Bladder microvascular endothelial cell (primary cell): ENCODE measurements around the gene PCDHGA6. TPM values are rescaled to one million over a fixed set of nuclear protein-coding genes. Genes with fewer than 3 reads are reported as not detected.

Experiments used
- total RNA-seq: library from RNA; depleted of rRNA; stranded (reverse); fragments of >200 nt; gene quantifications from 2 replicates; pipeline ENCODE4 v1.2.3, GENCODE V29; 2014

The PCDHGA6 gene
- 1.5 and 4.1 TPM in 2 replicates for total RNA-seq

GRCh38 chr5:141373673-141374317 is at the start of gene PCDHGA6:
PCDHGA6 (plus strand) TSS chr5:141373891; CDS start chr5:141374084, 193 bp downstream.

GRCh38 chr5:141330299-141331080 is 43.2 kb upstream of the PCDHGA6 start, which contains the start of gene PCDHGA1:
PCDHGA1 (plus strand) TSS chr5:141330514.

GRCh38 chr5:141338538-141339306 is 35.0 kb upstream of the PCDHGA6 start, which contains the start of gene PCDHGA2:
PCDHGA2 (plus strand) TSS chr5:141338760.

DNA sequence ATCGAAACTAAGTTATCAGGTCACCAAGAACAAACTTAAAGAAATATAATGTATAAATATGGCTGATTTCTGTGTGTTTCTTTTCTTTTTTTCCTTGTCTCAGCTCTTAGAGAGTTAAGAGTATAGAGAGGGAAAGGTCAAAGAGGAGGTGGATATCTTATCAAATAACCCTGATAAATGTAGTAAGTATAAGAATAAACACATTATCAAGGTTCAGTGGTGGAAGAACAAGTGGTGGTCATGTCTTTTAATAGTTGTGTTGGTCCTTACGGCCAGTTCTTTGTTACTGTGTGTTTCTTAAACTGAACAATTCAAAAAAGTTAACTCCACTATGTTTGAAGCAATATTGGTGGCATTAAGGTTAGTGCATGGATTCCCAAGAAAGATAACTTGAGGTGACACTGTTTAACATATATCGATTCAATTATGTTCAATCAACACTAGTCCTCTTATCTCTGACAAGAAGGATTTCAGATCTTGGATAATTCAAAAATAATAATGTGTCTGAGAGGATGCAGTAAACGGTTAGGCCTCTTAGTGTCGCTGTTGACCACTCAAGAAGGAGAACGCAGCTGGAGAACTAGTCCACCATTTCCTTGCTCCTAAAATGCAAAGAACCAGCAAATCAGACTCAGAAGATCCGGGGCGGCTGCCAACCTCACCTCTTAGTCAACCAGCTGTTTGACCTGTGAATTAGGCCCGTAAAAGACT is 30.3 kb upstream of the PCDHGA6 start, which contains the start of gene PCDHGA3:
PCDHGA3 (plus strand) TSS at position 588 of the 711 bp plus-strand sequence. CDS start 205 bp downstream, outside the sequence.

GRCh38 chr5:141349917-141350619 is 23.6 kb upstream of the PCDHGA6 start, which contains the start of gene PCDHGB1:
PCDHGB1 (plus strand) TSS chr5:141350099; CDS start chr5:141350261, 162 bp downstream.

DNA sequence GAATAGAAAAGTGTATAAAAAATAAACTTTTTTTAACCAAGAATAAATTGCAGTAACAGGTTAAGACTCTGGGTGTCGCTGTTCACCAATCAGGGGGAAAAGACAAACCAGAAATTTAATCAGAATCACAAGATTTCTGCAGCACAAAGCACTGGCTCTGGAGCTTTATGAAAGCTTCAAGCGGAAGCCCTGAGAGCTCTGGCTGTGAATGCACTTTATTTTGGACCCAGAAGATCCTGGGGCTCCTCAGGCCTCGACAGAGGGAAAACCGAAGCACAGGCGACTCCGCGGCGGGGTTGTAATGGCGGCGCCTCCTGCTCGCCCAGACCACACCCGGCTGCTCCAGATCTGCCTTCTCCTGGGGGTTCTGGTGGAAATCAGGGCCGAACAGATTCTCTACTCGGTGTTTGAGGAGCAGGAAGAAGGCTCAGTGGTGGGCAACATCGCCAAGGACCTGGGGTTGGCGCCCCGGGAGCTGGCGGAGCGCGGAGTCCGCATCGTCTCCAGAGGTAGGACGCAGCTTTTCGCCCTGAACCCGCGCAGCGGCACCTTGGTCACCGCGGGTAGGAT is 18.7 kb upstream of the PCDHGA6 start, which contains the start of gene PCDHGA4:
PCDHGA4 (plus strand) TSS at position 122 of the 570 bp plus-strand sequence; CDS start at position 209, 87 bp downstream.

GRCh38 chr5:141359790-141360426 is 13.8 kb upstream of the PCDHGA6 start, which contains the start of gene PCDHGB2:
PCDHGB2 (plus strand) TSS chr5:141359994; CDS start chr5:141360136, 142 bp downstream.

DNA sequence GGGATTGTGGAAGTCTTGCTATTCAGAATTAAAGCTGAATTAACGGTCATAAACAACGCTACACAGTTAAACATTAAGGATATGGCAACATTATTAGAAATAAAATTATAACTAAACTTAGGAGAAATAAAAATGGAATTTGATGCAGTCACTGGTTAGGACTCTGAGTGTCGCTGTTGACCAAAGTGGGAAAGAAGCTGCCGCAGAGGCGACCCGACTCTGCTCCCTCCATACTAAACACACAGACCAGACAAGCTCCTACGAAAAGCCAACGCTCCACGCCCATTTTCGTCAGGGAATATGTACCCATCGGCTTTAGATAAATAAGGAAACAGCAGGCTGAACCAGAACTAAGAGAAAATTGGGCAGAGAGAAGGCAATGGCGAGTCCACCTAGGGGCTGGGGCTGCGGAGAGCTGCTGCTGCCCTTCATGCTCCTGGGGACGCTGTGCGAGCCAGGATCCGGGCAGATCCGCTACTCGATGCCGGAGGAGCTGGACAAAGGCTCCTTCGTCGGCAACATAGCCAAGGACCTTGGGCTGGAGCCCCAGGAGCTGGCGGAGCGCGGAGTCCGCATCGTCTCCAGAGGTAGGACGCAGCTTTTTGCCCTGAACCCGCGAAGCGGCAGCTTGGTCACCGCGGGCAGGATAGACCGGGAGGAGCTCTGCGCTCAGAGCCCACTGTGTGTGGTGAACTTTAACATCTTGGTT is 9.6 kb upstream of the PCDHGA6 start, which contains the start of gene PCDHGA5:
PCDHGA5 (plus strand) TSS at position 211 of the 709 bp plus-strand sequence; CDS start at position 380, 169 bp downstream.

DNA sequence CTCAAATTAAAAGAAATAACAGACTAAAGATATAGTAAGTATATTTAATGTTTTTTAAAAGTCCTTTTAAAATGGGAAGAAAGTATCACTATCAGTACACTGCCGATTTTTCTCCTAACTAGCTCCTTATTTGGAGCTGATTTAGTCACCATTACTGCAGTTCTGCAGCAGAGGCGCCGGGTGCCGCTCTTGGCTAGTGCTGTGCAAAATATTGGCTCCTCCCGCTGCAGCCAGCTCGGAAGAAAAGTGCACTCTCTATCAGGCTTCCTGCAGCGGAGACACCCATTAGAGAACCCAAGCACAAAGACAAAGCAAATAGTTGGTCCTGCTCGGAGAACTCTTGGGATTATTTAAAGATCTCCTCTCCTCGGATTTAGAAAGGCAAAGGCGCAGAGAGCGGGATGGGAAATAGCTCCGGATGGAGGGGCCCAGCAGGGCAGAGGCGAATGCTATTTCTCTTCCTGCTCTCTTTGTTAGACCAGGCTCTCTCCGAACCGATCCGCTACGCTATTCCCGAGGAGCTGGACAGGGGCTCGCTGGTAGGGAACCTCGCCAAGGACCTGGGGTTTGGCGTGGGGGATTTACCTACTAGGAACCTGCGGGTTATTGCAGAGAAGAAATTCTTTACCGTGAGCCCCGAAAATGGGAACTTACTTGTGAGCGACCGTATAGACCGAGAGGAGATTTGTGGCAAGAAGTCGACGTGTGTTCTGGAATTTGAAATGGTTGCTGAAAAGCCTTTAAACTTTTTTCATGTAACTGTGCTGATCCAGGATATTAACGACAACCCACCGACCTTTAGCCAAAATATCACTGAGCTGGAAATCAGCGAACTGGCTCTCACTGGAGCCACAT is 3.5 kb upstream of the PCDHGA6 start, which contains the start of gene PCDHGB3:
PCDHGB3 (plus strand) TSS at position 249 of the 855 bp plus-strand sequence; CDS start at position 402, 153 bp downstream.

GRCh38 chr5:141382469-141383294 is 9.0 kb downstream of the PCDHGA6 start, which contains the start of gene PCDHGA7:
PCDHGA7 (plus strand) TSS chr5:141382742; CDS start chr5:141382900, 158 bp downstream.

DNA sequence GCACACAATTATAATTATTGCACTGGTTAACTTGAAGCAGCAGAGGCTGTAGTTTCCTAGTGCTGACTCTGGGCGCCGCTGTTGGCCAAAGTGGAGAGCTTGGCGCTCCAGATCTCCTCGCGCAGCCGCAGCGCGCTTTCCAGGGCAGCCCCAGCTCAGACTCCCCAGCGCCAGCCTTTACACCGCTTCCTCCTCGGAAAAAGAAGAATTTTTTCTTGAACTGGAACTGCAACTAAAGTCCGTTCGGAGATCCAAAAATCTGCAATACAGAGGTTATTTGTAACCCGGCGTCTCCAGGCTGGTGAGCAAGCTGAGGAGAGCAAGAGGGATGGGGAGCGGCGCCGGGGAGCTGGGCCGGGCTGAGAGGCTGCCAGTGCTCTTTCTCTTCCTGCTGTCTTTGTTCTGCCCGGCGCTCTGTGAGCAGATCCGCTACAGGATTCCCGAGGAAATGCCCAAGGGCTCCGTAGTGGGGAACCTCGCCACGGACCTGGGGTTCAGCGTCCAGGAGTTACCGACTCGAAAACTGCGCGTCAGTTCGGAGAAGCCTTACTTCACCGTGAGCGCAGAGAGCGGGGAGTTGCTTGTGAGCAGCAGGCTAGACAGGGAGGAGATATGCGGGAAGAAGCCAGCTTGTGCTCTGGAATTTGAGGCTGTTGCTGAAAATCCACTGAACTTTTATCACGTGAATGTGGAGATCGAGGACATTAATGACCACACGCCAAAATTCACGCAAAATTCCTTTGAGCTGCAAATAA is 14.0 kb downstream of the PCDHGA6 start, which contains the start of gene PCDHGB4:
PCDHGB4 (plus strand) TSS at position 142 of the 755 bp plus-strand sequence; CDS start at position 329, 187 bp downstream.

DNA sequence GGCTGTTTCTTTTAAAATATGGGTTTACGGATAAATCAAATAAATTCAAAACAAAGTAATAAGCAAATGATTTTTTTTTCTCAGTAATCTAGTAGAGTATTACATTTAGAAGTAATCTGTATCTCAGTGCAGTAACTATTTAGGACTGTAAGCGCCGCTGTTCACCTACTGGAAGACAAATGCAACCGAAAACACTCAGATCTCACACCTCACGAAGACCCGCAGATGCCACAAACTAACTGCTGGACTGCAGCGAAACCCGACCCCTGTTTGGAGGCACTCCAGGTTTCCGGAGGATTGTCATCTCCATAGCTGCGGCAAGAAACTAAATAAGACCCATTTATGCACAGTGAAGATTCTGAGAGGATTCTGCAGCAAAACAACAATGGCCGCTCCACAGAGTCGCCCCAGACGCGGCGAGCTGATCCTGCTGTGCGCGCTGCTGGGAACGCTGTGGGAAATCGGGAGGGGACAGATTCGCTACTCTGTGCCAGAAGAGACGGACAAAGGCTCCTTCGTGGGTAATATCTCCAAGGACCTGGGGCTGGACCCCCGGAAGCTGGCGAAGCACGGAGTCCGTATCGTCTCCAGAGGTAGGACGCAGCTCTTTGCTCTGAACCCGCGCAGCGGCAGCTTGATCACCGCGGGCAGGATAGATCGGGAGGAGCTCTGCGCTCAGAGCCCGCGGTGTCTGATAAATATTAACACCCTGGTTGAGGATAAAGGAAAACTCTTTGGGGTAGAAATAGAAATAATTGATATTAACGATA is 18.9 kb downstream of the PCDHGA6 start, which contains the start of gene PCDHGA8:
PCDHGA8 (plus strand) TSS at position 205 of the 770 bp plus-strand sequence; CDS start at position 386, 181 bp downstream.

DNA sequence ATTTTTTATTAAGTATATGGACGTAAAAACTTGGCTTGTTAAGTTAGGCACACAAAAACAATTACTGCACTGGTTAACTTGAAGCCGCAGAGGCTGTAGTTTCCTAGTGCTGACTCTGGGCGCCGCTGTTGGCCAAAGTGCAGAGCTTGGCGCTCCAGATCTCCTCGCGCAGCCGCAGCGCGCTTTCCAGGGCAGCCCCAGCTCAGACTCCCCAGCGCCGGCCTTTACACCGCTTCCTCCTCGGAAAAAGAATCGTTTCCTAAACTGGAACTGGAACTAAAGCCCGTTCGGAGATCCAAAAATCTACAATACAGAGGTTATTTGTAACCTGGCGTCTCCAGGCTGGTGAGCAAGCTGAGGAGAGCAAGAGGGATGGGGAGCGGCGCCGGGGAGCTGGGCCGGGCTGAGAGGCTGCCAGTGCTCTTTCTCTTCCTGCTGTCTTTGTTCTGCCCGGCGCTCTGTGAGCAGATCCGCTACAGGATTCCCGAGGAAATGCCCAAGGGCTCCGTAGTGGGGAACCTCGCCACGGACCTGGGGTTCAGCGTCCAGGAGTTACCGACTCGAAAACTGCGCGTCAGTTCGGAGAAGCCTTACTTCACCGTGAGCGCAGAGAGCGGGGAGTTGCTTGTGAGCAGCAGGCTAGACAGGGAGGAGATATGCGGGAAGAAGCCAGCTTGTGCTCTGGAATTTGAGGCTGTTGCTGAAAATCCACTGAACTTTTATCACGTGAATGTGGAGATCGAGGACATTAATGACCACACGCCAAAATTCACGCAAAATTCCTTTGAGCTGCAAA is 24.3 kb downstream of the PCDHGA6 start, which contains the start of gene PCDHGB5:
PCDHGB5 (plus strand) TSS at position 192 of the 796 bp plus-strand sequence; CDS start at position 373, 181 bp downstream.

GRCh38 chr5:141402553-141403243 is 29.0 kb downstream of the PCDHGA6 start, which contains the start of gene PCDHGA9:
PCDHGA9 (plus strand) TSS chr5:141402778; CDS start chr5:141402953, 175 bp downstream.

